Natural killer cell (primary cell): ENCODE measurements around the gene PRSS12. TPM values are rescaled to one million over a fixed set of nuclear protein-coding genes. Genes with fewer than 3 reads are reported as not detected.
"Not testable (repeated sequence)": the region's sequence is repeated elsewhere in the genome, so short reads cannot be mapped to it uniquely, and the experiment has no call there.

ENCODE experiments used
- ATAC-seq, 3 donors: fragments of 150-1000 bp in 2 of 3; fragments of 200-7000 bp in 1 of 3; cut with Tn5 transposase; 1 replicate in 1 of 3; 2 replicates in 2 of 3; pipeline ENCODE4 v1.10.0; 2021; ENCODE audit warnings: mild to moderate bottlenecking in 2 of 3, moderate library complexity in 2 of 3
- DNase-seq, 2 donors: peaks; one replicate each; pipeline versions ENCODE4 v3.0.0 to v3.0.0-alpha.2; 2013 to 2021; ENCODE audit warnings: mixed read lengths in 1 of 2
- H3K27ac ChIP-seq: one replicate; pipeline ENCODE4 v1.5.1; 2013; ENCODE audit warnings: mild to moderate bottlenecking, low read length
- H3K27me3 ChIP-seq: one replicate; pipeline ENCODE4 v1.6.1; 2013; ENCODE audit warnings: low read length; ENCODE audit not compliant: control insufficient read depth, insufficient read depth
- H3K36me3 ChIP-seq: one replicate; pipeline ENCODE4 v1.6.1; 2013; ENCODE audit warnings: low read length; ENCODE audit not compliant: control insufficient read depth, insufficient read depth
- H3K4me1 ChIP-seq: one replicate; pipeline ENCODE4 v1.6.1; 2013; ENCODE audit warnings: low read length; ENCODE audit not compliant: control insufficient read depth, insufficient read depth
- H3K4me3 ChIP-seq: one replicate; pipeline ENCODE4 v1.5.1; 2013; ENCODE audit warnings: low read length
- H3K9me3 ChIP-seq: one replicate; pipeline ENCODE4 v1.6.1; 2013; ENCODE audit warnings: low read length; ENCODE audit not compliant: control insufficient read depth, insufficient read depth
- H3K27ac Mint-ChIP-seq, 2 donors: one replicate each; pipeline ENCODE4 v1.8.0; 2022; ENCODE audit warnings: mild to moderate bottlenecking in 2 of 2, mixed read lengths in 2 of 2, moderate library complexity in 1 of 2
- H3K27me3 Mint-ChIP-seq, 2 donors: one replicate each; pipeline ENCODE4 v1.8.0; 2022; ENCODE audit warnings: low read depth in 2 of 2, mixed read lengths in 2 of 2
- H3K36me3 Mint-ChIP-seq: one replicate; pipeline ENCODE4 v1.8.0; 2022; ENCODE audit warnings: mixed read lengths
- H3K4me1 Mint-ChIP-seq, 2 donors: one replicate each; pipeline ENCODE4 v1.8.0; 2022; ENCODE audit warnings: mixed read lengths in 2 of 2
- H3K4me3 Mint-ChIP-seq: one replicate; pipeline ENCODE4 v1.8.0; 2022; ENCODE audit warnings: mild to moderate bottlenecking, moderate library complexity, mixed read lengths
- H3K9me3 Mint-ChIP-seq, 2 donors: one replicate each; pipeline ENCODE4 v1.8.0; 2022; ENCODE audit warnings: mixed read lengths in 2 of 2
- whole genome bisulfite sequencing: methylation state at CpG from one replicate; pipeline ENCODE4 v1.1.7; 2013; ENCODE audit warnings: missing lambda C conversion rate; ENCODE audit not compliant: insufficient coverage; 5-methylcytosine and 5-hydroxymethylcytosine counted together
- intact Hi-C: fragments of 100-400 bp; cut with micrococcal nuclease; formaldehyde crosslinking; loops from one replicate; pipeline ENCODE4 v1.14.2; 2022
- total RNA-seq, 4 donors: library from RNA; stranded (reverse); fragments of 120-200 nt in 1 of 4; gene quantifications; one replicate each; pipeline versions ENCODE4 v1.2.3 to v1.2.4, GENCODE V29; 2013 to 2022
- TF ChIP-seq, protein P1 (sequence below): fragments of 200-600 bp; IDR thresholded peaks from one replicate; pipeline ENCODE4 v1.8.0; 2022; ENCODE audit warnings: antibody characterized with exemption

Gene PRSS12
- total RNA-seq, 3 donors from 2014 or later (not counting 1 experiment from before 2014, with no cell fraction given): not detected

DNA sequence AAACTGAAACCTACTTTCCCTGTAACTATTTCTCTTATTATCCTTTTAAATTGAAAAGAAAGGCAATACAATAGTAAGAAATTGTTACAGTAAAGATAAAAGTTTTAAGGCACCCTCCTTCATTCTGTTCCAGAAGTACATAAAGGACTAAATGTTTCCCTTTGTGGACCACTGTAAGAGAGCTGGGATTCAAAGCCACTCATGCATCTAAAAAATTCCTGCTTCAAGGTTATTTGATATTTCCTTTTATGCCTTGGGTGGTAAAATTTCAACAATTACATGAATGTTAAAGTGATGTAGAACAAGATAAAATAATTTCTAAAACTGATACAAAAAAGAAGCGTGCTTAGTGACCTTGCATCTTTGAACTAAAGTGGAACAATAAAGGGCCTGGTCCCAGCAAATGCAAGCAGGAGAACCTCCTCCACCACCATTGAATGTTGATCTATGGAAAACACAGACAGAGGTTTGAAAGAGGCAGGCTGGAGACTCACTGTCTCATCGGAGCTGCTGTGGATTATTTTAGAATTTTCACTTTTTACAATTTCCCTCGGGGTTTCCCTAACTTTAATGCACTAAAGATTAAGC, 42.3 kb upstream of the PRSS12 start:
- H3K4me1 Mint-ChIP-seq: no peaks in the 10 kb centered on the region
- TF ChIP-seq, protein P1, sequence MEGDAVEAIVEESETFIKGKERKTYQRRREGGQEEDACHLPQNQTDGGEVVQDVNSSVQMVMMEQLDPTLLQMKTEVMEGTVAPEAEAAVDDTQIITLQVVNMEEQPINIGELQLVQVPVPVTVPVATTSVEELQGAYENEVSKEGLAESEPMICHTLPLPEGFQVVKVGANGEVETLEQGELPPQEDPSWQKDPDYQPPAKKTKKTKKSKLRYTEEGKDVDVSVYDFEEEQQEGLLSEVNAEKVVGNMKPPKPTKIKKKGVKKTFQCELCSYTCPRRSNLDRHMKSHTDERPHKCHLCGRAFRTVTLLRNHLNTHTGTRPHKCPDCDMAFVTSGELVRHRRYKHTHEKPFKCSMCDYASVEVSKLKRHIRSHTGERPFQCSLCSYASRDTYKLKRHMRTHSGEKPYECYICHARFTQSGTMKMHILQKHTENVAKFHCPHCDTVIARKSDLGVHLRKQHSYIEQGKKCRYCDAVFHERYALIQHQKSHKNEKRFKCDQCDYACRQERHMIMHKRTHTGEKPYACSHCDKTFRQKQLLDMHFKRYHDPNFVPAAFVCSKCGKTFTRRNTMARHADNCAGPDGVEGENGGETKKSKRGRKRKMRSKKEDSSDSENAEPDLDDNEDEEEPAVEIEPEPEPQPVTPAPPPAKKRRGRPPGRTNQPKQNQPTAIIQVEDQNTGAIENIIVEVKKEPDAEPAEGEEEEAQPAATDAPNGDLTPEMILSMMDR: no peak
- peaks cover 2 to 4% of the 10 kb centered on the region in 2 donors for H3K9me3 Mint-ChIP-seq
- H3K4me3 Mint-ChIP-seq: no peak overlapping the region
- Histone ChIP-seq H3K36me3 (no peaks in the 10 kb centered on the region), H3K27me3 (no peaks in the 10 kb centered on the region), H3K9me3 (no peaks in the 10 kb centered on the region), H3K27ac (no peak overlapping the region), H3K4me1 (no peaks in the 10 kb centered on the region), H3K4me3 (no peak overlapping the region)
- no peaks in the 10 kb centered on the region for H3K36me3 Mint-ChIP-seq
- intact Hi-C loops: no loop called here
- H3K27ac Mint-ChIP-seq: no peak overlapping the region
- DNase-seq (no peak), ATAC-seq (no peak)
- WGBS: 100% methylated on average over 1 of the region's 3 CpGs
- no peaks in the 10 kb centered on the region for H3K27me3 Mint-ChIP-seq

DNA sequence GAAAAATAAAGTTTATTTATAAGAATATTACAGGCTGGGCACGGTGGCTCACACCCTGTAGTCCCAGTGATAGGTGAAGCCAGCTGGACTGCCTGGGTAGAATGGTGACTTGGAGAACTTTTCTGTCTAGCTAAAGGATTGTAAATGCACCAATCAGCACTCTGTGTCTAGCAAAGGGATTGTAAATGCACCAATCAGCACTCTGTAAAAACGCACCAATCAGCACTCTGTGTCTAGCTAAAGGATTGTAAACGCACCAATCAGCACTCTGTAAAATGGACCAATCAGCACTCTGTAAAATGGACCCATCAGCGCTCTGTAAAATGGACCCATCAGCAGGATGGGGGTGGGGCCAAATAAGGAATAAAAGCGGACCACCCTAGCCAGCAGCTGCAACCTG, 39.7 kb upstream of the PRSS12 start:
- H3K9me3 ChIP-seq, intact Hi-C loops, H3K27ac ChIP-seq, H3K27me3 ChIP-seq, H3K27me3 Mint-ChIP-seq, H3K36me3 Mint-ChIP-seq, H3K27ac Mint-ChIP-seq, H3K36me3 ChIP-seq, H3K4me1 Mint-ChIP-seq, H3K4me3 ChIP-seq, H3K4me3 Mint-ChIP-seq, H3K9me3 Mint-ChIP-seq, H3K4me1 ChIP-seq, ATAC-seq, DNase-seq: not testable (repeated sequence)
- 95% methylated on average over 5 of the region's 5 CpGs for WGBS

DNA sequence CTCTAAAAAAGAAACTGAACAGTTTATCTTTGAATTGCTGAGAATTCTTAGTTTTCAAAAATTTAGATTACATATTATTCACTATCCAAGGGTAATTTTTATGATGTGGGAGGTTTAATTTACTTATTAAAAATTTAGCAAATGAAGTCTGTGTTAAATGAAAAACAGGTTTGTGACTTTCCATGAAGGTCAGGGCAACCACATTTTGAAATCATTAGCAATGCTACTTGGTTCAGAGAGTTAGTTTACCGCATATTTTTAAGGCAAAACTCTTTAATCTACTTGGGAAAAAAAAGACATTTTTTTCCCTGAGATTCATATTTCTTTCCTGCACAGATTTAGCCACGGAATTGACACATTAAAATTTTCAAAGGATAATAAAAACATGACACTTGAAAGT, 37.3 kb upstream of the PRSS12 start:
- Mint-ChIP-seq H3K27ac (no peak overlapping the region), H3K27me3 (no peaks in the 10 kb centered on the region), H3K36me3 (no peaks in the 10 kb centered on the region), H3K4me3 (no peak overlapping the region), H3K9me3 (peaks cover 7 to 12% of the 10 kb centered on the region in 2 donors), H3K4me1 (no peaks in the 10 kb centered on the region)
- 86% methylated on average over 2 of the region's 2 CpGs for WGBS
- TF ChIP-seq, protein P1: no peak
- Histone ChIP-seq H3K36me3 (no peaks in the 10 kb centered on the region), H3K4me1 (no peaks in the 10 kb centered on the region), H3K27ac (no peak overlapping the region), H3K4me3 (no peak overlapping the region), H3K9me3 (no peaks in the 10 kb centered on the region), H3K27me3 (no peaks in the 10 kb centered on the region)
- DNase-seq: no peak
- intact Hi-C loops: no loop called here
- ATAC-seq: no peak

DNA sequence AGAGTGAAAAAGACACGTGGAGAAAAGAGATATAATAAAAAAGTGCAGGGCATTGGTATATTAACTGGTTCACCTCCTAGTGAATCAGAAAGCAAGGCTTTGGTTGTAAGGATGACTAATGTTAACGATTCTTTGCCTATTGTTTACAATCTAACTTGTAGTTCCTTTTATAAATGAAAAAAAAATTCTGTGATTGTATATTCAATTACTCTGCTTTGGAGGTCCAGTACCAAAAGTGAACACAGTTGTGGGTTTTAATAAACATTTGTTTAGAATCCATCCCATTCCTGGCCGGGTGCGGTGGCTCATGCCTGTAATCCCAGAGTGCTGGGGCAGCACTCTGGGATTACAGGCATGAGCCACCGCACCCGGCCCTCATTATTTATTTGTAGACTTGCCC, 36.9 kb upstream of the PRSS12 start:
- no peak overlapping the region for H3K4me3 ChIP-seq
- intact Hi-C loops: no loop called here
- 89% methylated on average over 5 of the region's 6 CpGs for WGBS
- no peaks in the 10 kb centered on the region for H3K27me3 ChIP-seq
- H3K27ac ChIP-seq: no peak overlapping the region
- ATAC-seq (no peak), DNase-seq (no peak)
- no peaks in the 10 kb centered on the region for H3K9me3 ChIP-seq
- Mint-ChIP-seq H3K27ac (no peak overlapping the region), H3K27me3 (no peaks in the 10 kb centered on the region), H3K9me3 (peaks cover 7 to 12% of the 10 kb centered on the region in 2 donors), H3K4me1 (no peaks in the 10 kb centered on the region), H3K36me3 (no peaks in the 10 kb centered on the region), H3K4me3 (no peak overlapping the region)
- no peaks in the 10 kb centered on the region for H3K4me1 ChIP-seq
- TF ChIP-seq, protein P1: no peak
- no peaks in the 10 kb centered on the region for H3K36me3 ChIP-seq
